Fibroblast of pulmonary artery (primary cell): ENCODE data around the gene SPTLC3.
A peak's percentile ranks its signal among the peaks of the same experiment; 100 is the strongest.

Experiments
- DNase-seq: peaks from one replicate; pipeline ENCODE4 v3.0.0-alpha.2; 2010; ENCODE audit warnings: low read depth
- H3K4me3 ChIP-seq: replicated peaks from 2 replicates; pipeline ENCODE4 v1.5.1; 2011; ENCODE audit warnings: low read depth, mild to moderate bottlenecking, control low read depth, low read length, moderate library complexity
- CTCF ChIP-seq: IDR thresholded peaks from 2 replicates; pipeline ENCODE4 v1.5.1; 2011; ENCODE audit warnings: mild to moderate bottlenecking, control low read depth, low read length, inconsistent platforms; ENCODE audit errors: missing control alignments

The SPTLC3 gene

DNA sequence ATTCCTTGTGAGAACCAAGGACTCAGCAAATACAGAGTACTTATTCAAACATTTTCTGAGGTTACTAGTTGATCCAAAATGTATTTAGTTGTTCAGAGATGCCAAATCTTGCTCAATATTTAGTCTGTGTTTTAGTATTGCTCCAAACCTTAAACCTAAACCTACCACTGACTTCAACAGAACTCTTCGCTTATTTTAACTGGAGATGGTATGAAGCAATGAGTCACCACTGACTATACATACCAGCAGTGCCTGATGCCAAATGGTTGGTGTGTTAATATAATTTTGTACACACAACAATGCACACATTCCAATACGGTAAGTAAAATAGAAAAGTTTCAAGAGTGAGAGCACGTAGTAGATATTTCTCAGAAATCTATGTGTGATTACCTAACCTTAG, 1.9 kb upstream of the SPTLC3 start:
- peak; percentile 60 for DNase-seq
- no peak overlapping the region for H3K4me3 ChIP-seq

DNA sequence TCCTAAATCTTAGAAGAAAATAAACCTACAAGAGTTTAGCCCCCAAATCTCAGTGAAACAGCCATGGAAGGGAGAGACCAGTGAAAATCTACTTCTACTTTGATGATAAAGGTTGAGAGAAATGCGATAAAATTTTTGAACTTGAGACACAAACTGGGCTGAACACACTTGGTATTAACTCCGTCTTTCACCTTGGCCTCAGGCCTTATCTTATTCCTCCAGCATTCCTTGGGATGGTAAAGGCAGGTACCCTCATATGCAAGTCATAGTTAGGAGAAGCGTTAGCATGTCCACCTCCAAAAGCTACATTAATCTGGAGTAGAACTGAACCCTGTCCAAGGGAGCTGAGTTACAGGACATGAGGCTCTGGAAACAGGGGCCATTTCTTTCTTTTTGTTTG, 1.2 kb upstream of the SPTLC3 start:
- H3K4me3 ChIP-seq, result no peak overlapping the region
- no peak for DNase-seq
- TF ChIP-seq CTCF, result no peak

More for the DNA sequence above, 1.9 kb upstream of the SPTLC3 start:
- TF ChIP-seq CTCF, result no peak

- H3K4me3 ChIP-seq, result peak overlapping the region; percentile 70
- DNase-seq, result peak; percentile 98
- TF ChIP-seq CTCF, result no peak
Observed at GRCh38 chr20:13009682-13010406, 1.1 kb downstream of the SPTLC3 start.

GRCh38 chr20:13012886-13013285, 4.1 kb downstream of the SPTLC3 start:
- peak; percentile 48 for DNase-seq
- no peak overlapping the region for H3K4me3 ChIP-seq
- TF ChIP-seq CTCF, result no peak

GRCh38 chr20:13013411-13013810, 4.6 kb downstream of the SPTLC3 start:
- no peak for DNase-seq
- H3K4me3 ChIP-seq, result no peak overlapping the region
- no peak for TF ChIP-seq CTCF

GRCh38 chr20:13017235-13017634, 8.5 kb downstream of the SPTLC3 start:
- H3K4me3 ChIP-seq, result no peak overlapping the region
- no peak for TF ChIP-seq CTCF
- peak; percentile 58 for DNase-seq
